Activated T-helper 1 cell treated with Interleukin-2 at 50 U/mL for 16 hours (primary cell): Measurements from ENCODE around the gene NUDCD3.
"Not testable (repeated sequence)": the region's sequence is repeated elsewhere in the genome, so short reads cannot be mapped to it uniquely, and the experiment has no call there.

Experiments used
- DNase-seq: peaks from one replicate; pipeline ENCODE4 v3.0.0-alpha.2; 2020; ENCODE audit warnings: low read depth

Gene NUDCD3

GRCh38 chr7:44447874-44448425, 42.5 kb downstream of the NUDCD3 start:
- no peak for DNase-seq

- no peak for DNase-seq
Observed at GRCh38 chr7:44445986-44446671, 44.3 kb downstream of the NUDCD3 start.

GRCh38 chr7:44441079-44441478, 49.4 kb downstream of the NUDCD3 start:
- DNase-seq, result no peak

- DNase-seq, result no peak
Observed at GRCh38 chr7:44440577-44441078, 49.8 kb downstream of the NUDCD3 start.

GRCh38 chr7:44439926-44440325, 50.5 kb downstream of the NUDCD3 start:
- DNase-seq, result no peak

GRCh38 chr7:44438816-44439215, 51.6 kb downstream of the NUDCD3 start:
- no peak for DNase-seq

GRCh38 chr7:44434201-44434600, 56.3 kb downstream of the NUDCD3 start:
- DNase-seq, result no peak

- no peak for DNase-seq
Observed at GRCh38 chr7:44433255-44434022, 57.0 kb downstream of the NUDCD3 start.

GRCh38 chr7:44432381-44432977, 58.0 kb downstream of the NUDCD3 start:
- no peak for DNase-seq

GRCh38 chr7:44431091-44431608, 59.3 kb downstream of the NUDCD3 start:
- no peak for DNase-seq

- DNase-seq, result no peak
Observed at GRCh38 chr7:44430054-44430453, 60.4 kb downstream of the NUDCD3 start.

- not testable (repeated sequence) for DNase-seq
Observed at GRCh38 chr7:44424762-44425161, 65.7 kb downstream of the NUDCD3 start.

GRCh38 chr7:44416941-44417340, 73.5 kb downstream of the NUDCD3 start:
- no peak for DNase-seq

- DNase-seq, result no peak
Observed at GRCh38 chr7:44415510-44415909, 74.9 kb downstream of the NUDCD3 start.

GRCh38 chr7:44415047-44415446, 75.4 kb downstream of the NUDCD3 start:
- DNase-seq, result no peak

GRCh38 chr7:44411306-44411705, 79.2 kb downstream of the NUDCD3 start:
- no peak for DNase-seq

GRCh38 chr7:44408596-44408995, 81.9 kb downstream of the NUDCD3 start:
- no peak for DNase-seq

GRCh38 chr7:44403775-44404174, 86.7 kb downstream of the NUDCD3 start:
- no peak for DNase-seq

- no peak for DNase-seq
Observed at GRCh38 chr7:44403176-44403759, 87.2 kb downstream of the NUDCD3 start.

- DNase-seq, result no peak
Observed at GRCh38 chr7:44402401-44403060, 87.9 kb downstream of the NUDCD3 start.

GRCh38 chr7:44401692-44402091, 88.8 kb downstream of the NUDCD3 start:
- DNase-seq, result no peak
